ENCODE results near the gene GPR139.
A peak's percentile ranks its signal among the peaks of the same experiment; 100 is the strongest.

Gene GPR139

GRCh38 chr16:19991614-19992013 is 82.1 kb downstream of the GPR139 start:
- ChIA-PET POLR2A (interaction anchor here (0.6 kb wide), 1 partner anchor 40 kb away, joined by 3 read pairs; no protein-coding TSS in a partner anchor), CTCF (interaction anchor here (0.6 to 1.1 kb wide), 4 partner anchors 12 to 1195 kb away, joined by 3 to 4 read pairs (median 4); no protein-coding TSS in a partner anchor)
- no peak overlapping the region for H3K4me3 ChIP-seq (ENCODE audit: low read depth, low read length)
- no peaks in the 10 kb centered on the region for H3K4me1 ChIP-seq (ENCODE audit: control insufficient read depth, insufficient read depth, low read length)
- H3K9me3 ChIP-seq (ENCODE audit: control insufficient read depth, insufficient read depth, low read depth, low read length) = no peaks in the 10 kb centered on the region
- no peak overlapping the region for H3K27ac ChIP-seq (ENCODE audit: extremely low read depth, low read depth, low read length)
- no peaks in the 10 kb centered on the region for H3K36me3 ChIP-seq (ENCODE audit: control insufficient read depth in 2 of 2, insufficient read depth in 1 of 2, low read length in 2 of 2)
- TF ChIP-seq SP2 (tag by site-specific recombination; IDR thresholded peaks at IDR 0.05) (no peak), ZNF335 (tag by site-specific recombination; conservative IDR thresholded peaks at IDR 0.05) (peak; percentile 62), ZNF561 (tag by site-specific recombination; IDR thresholded peaks at IDR 0.05; ENCODE audit: borderline replicate concordance) (no peak), ZBTB17 (tag by site-specific recombination; IDR thresholded peaks at IDR 0.05) (peak; percentile 72), ZBTB20 (tag by site-specific recombination; IDR thresholded peaks at IDR 0.05) (no peak)

GRCh38 chr16:19984135-19984534 is 89.6 kb downstream of the GPR139 start:
- H3K27ac ChIP-seq (ENCODE audit: extremely low read depth, low read depth, low read length) = no peak overlapping the region
- H3K9me3 ChIP-seq (ENCODE audit: control insufficient read depth, insufficient read depth, low read depth, low read length) = no peaks in the 10 kb centered on the region
- POLR2A ChIA-PET = no interaction called here
- H3K36me3 ChIP-seq (ENCODE audit: control insufficient read depth in 2 of 2, insufficient read depth in 1 of 2, low read length in 2 of 2) = no peaks in the 10 kb centered on the region
- TF ChIP-seq ZSCAN16 (tag by site-specific recombination; IDR thresholded peaks at IDR 0.05) = no peak
- TF ChIP-seq ZNF501 (tag by site-specific recombination; IDR thresholded peaks at IDR 0.05) = no peak
- no peak for TF ChIP-seq GLIS1 (tag by site-specific recombination; IDR thresholded peaks at IDR 0.05)
- TF ChIP-seq ZNF146 (tag by site-specific recombination; IDR thresholded peaks at IDR 0.05) = no peak
- TF ChIP-seq, protein P1, sequence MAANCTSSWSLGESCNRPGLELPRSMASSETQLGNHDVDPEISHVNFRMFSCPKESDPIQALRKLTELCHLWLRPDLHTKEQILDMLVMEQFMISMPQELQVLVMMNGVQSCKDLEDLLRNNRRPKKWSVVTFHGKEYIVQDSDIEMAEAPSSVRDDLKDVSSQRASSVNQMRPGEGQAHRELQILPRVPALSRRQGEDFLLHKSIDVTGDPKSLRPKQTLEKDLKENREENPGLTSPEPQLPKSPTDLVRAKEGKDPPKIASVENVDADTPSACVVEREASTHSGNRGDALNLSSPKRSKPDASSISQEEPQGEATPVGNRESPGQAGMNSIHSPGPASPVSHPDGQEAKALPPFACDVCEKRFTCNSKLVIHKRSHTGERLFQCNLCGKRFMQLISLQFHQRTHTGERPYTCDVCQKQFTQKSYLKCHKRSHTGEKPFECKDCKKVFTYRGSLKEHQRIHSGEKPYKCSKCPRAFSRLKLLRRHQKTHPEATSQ (tag by site-specific recombination; IDR thresholded peaks at IDR 0.05) = no peak
- no peak for TF ChIP-seq ZNF223 (tag by site-specific recombination; IDR thresholded peaks at IDR 0.05)
- TF ChIP-seq ZNF2 (tag by site-specific recombination; IDR thresholded peaks at IDR 0.05) = no peak
- no peak for TF ChIP-seq ZNF354C (tag by site-specific recombination; IDR thresholded peaks at IDR 0.05; ENCODE audit: borderline replicate concordance, low read depth)
- no peak for TF ChIP-seq REST (tag by site-specific recombination; IDR thresholded peaks at IDR 0.05)
- TF ChIP-seq ZBTB10 (tag by site-specific recombination; IDR thresholded peaks at IDR 0.05) = no peak
- TF ChIP-seq YY2 (tag by site-specific recombination; IDR thresholded peaks at IDR 0.05) = no peak
- no peak for TF ChIP-seq PRDM2 (tag by site-specific recombination; IDR thresholded peaks at IDR 0.05; ENCODE audit: borderline replicate concordance)
- TF ChIP-seq ZNF274 (IDR thresholded peaks at IDR 0.05; ENCODE audit: low read length) = no peak
- no peak for TF ChIP-seq ZNF274 (tag by site-specific recombination; IDR thresholded peaks at IDR 0.05; ENCODE audit: borderline replicate concordance)
- CTCF ChIA-PET = interaction anchor here (0.6 kb wide), 2 partner anchors 13 to 567 kb away, joined by 3 read pairs; no protein-coding TSS in a partner anchor
- no peaks in the 10 kb centered on the region for H3K4me1 ChIP-seq (ENCODE audit: control insufficient read depth, insufficient read depth, low read length)
- no peak overlapping the region for H3K4me3 ChIP-seq (ENCODE audit: low read depth, low read length)
